ENCODE measurements around the gene BNIP3.

Gene BNIP3

DNA sequence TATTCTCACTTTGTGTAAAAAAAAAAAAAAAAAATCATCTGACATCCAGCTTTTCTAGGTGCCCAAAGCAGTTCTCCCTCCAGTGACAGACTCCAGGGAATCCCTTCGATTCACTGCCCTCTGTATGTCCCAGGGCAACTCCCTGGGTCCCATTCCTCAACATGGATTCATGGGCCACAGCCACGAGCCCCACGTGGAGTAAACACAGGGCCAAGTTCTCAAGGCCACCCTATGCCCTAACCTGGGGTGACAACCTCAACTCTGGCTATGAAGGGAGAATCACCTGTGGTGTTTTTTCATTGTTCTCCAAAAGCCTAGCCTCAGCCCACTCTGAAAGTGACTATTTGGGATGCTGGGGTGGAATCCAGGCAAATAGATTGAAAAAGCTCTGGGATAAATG is 3.4 kb downstream of the BNIP3 start:
- DNase-seq (ENCODE audit: insufficient read length, low spot score) (no peak), FAIRE-seq (no peak)
- TF ChIP-seq POLR2A (IDR thresholded peaks at IDR 0.05; ENCODE audit: low read depth, low read length): no peak

DNA sequence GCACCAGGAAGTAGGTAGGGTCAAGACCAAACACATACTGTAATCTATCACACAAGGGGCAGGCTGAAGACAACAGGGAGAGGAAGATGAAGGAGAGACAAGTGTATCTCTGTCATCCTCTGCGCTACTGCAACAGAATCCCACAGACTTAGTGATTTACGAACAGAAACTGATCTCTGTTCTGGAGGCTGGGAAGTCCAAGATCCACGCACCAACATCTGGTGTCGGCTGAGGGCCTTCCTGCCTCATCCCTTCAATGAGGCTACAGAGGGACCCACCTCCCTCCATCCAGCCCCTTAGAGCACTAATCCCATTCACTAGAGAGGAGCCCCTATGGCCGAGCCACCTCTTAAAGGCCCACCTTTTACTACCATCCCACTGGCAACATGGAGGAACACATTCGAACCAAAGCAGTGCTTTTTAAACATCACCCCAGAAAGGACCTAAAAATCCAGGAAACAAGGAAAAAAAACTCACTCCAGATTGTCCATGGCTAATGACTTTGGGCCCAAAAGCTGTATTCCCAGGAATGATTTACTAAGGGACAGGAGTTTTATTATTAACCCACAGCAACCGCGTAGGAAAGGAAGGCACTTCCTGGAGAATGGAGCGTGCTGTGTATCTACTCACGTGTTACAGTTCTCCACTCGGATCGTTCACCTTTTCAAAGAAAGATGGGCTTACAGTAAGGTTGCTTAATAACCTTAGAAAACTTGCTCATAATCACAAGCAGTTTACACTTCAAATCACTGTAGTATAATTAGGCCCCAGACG is 4.2 kb downstream of the BNIP3 start:
- DNase-seq (ENCODE audit: insufficient read length, low spot score) (no peak), FAIRE-seq (no peak)
- no peak for TF ChIP-seq POLR2A (IDR thresholded peaks at IDR 0.05; ENCODE audit: low read depth, low read length)

DNA sequence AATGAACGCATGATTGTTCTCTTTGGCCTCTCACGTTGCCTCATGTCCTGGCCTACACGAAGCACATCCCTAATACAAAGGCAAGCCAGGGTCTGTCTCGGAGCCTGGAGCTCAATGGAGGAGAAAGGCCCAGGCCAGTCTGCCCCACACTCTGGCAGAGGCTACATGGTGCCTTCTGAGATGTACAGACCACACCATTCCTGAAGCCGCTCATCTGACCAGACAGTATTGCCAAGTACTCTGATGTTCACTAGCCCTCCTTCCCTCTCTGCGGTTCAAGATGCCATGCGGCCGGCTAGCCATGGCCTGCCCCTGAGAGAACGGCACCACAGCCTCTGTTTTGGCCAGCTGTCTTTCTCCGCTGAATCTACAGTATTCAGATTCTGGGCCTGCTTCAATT is 5.9 kb downstream of the BNIP3 start:
- DNase-seq (ENCODE audit: insufficient read length, low spot score) (no peak), FAIRE-seq (no peak)
- TF ChIP-seq POLR2A (IDR thresholded peaks at IDR 0.05; ENCODE audit: low read depth, low read length): no peak

DNA sequence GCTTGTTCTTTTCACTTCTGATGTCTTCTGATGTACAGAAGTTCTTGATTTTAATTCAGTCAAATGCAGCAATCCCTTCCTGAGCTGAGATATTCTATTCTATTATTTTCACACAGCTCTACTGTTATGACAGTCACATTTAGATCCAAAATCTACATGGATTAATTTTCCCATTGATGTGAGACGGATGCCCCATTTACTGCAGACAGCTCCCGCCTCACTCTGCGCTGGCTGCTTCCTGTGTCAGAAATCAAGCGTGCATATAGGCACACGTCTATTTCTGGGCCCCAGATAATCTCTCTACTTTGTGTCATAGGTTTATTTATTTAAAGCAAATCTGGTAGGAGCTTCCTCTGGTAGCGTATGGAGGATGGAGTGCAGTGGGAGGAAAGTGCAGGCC is 6.7 kb downstream of the BNIP3 start:
- DNase-seq (ENCODE audit: insufficient read length, low spot score) (no peak), FAIRE-seq (no peak)
- no peak for TF ChIP-seq POLR2A (IDR thresholded peaks at IDR 0.05; ENCODE audit: low read depth, low read length)

DNA sequence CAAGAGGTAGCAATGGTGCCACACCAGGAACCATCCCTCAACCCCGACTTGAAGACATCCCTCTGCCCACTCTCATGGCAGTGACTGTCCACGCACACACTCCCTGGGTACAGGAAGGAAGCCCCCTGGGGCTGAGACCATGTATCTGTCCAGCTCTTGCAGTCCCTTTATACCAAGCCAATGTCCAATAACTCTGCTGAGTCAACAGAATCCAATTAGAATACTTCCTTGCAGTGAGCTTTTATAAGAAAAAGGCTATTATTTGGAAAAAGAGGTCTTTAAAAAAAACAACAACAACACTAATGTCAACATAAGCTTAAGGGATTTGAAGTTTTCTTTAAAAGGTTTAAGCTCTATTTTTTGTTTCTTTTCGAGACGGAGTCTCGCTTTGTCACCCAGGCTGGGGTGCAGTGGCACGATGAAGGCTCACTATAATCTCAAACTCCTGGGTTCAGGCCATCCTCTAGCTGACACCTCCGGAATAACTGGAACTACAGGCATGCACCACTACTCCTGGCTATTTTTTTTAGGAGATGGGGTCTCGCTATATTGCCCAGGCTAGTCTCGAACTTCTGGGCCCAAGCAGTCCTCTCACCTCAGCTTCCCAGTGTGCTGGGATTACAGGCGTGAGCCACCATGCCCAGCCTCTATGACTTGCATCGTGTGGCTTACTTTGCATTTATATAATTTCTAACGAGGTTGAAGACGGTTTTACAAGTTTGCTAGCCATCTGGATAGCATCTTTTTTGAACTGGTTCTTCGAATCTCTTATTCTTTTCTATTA is 7.5 kb downstream of the BNIP3 start:
- TF ChIP-seq POLR2A (IDR thresholded peaks at IDR 0.05; ENCODE audit: low read depth, low read length): no peak
- FAIRE-seq (no peak), DNase-seq (ENCODE audit: insufficient read length, low spot score) (no peak)

DNA sequence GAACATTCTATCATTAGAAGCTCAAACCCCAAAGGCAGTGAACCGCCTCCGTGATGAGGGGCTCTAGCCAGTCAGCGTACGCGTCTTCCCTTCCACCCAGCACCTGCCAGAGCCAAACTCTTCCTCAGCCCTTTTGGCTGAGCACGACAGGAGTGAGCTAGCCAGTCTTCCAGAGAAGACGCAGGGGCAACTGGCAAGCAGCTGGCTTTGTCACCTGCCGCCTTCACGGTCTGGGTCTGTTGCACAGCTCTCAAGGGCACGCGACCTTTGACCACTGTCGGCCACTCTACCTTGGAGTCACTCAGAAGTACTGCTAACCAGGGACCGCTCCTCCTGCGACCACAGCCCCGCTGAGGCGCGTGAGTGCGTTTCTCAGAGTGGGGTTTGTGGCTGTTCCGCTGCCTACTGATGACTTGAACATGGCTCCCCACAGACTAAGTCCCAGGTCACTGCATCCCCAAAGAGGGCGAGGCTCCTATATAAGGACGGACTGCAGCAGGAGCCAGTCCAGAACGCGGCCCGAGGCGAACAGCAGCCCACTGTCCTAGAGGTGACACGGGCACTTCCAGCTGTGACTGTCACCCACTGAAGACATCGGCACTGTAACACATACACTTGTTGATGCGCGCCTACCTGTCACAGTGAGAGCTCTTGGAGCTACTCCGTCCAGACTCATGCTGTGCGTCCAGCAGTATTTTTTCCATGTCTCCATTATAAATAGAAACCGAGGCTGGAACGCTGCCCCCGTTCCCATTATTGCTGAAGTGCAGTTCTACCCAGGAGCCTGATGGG is 8.4 kb downstream of the BNIP3 start:
- FAIRE-seq (no peak), DNase-seq (ENCODE audit: insufficient read length, low spot score) (no peak)
- no peak for TF ChIP-seq POLR2A (IDR thresholded peaks at IDR 0.05; ENCODE audit: low read depth, low read length)

DNA sequence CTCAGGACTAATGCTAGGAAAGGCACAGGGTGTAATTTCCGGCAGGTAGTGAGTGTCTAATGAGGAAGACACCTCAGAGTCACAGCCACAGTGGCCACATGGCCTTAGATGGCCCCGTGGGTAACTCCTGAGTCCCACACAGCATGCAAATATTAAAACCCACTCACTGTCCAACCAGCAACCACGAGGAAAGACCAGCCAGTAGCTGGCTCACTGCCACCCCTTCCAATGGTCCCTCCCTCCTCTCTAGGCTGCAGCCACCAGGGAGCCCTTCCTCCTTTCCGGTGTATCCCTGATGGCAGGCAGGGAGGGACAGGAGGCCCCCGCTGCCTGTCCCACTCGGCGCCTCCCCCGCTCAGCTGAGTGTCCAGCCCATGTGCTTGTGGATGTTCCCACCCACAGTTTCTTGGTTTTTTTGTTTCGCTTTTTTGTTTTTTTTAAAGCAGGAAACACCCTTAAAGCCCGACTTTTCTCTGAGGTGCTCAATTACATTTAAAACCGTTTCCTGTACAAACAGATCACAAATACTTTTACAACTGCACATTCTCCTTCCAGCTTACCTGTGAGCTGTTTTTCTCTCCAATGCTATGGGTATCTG is 9.2 kb downstream of the BNIP3 start:
- TF ChIP-seq POLR2A (IDR thresholded peaks at IDR 0.05; ENCODE audit: low read depth, low read length): no peak
- FAIRE-seq (no peak), DNase-seq (ENCODE audit: insufficient read length, low spot score) (no peak)

DNA sequence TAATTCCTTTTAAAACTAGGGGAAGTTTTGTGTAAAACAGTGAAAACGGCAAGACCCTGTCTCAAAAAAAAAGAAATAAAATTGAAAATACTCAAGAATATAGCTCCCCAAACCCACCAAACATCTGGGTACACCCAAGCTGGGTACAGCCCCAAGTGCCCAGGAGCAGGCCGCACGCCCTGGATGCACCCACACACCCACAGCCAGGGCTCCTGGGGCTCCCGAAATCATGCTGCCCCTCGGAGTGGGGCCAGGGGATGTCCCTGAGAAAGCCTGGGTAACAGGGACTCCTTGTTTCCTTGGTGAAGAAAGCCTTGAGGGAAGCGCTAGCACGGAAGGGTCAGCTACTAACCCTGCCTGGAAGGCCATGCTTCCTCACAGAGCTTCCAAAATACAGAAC is 10.1 kb downstream of the BNIP3 start:
- no peak for DNase-seq (ENCODE audit: insufficient read length, low spot score)
- no peak for FAIRE-seq
- TF ChIP-seq POLR2A (IDR thresholded peaks at IDR 0.05; ENCODE audit: low read depth, low read length): no peak

DNA sequence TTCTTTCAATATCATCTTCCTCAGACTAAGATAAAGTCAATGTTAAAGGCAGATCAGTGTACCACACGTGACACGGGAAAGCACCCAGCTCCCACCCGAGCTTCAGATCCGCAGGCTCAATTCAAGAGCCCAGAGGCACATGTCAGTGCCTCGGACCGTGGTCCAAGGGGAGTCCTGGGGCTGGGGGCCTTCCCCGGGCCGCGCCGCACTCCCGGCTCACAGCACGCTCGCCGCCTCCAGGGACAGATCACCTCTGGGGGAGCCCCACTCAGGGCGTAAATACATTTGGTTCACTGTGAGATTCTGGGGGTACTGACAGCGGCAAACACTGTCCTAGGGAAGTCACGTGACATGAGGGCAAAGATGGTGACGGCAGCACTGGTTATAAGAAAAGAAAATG is 10.8 kb downstream of the BNIP3 start:
- FAIRE-seq: no peak
- no peak for TF ChIP-seq POLR2A (IDR thresholded peaks at IDR 0.05; ENCODE audit: low read depth, low read length)
- DNase-seq (ENCODE audit: insufficient read length, low spot score): no peak

DNA sequence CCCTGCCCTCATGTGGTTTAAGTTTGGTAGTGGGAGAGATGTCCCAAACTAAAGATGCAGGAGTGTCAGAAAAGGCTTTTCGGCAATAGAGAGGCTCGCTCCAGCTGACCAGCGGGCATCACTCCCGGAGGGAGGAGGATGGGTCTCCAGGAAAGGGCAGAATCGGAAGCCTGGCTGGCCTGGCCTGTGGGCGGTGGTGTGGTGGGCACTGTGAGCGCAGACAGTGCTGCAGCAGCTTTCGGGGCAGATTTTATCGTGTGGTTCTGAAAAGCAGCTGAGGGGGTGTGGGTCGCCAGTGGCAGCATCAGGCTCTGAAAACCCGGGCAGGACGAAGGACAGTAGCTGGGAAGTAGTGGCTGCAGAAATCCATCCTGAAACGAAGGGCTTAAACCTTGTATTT is 12.8 kb downstream of the BNIP3 start:
- DNase-seq (ENCODE audit: insufficient read length, low spot score) (no peak), FAIRE-seq (no peak)
- no peak for TF ChIP-seq POLR2A (IDR thresholded peaks at IDR 0.05; ENCODE audit: low read depth, low read length)

DNA sequence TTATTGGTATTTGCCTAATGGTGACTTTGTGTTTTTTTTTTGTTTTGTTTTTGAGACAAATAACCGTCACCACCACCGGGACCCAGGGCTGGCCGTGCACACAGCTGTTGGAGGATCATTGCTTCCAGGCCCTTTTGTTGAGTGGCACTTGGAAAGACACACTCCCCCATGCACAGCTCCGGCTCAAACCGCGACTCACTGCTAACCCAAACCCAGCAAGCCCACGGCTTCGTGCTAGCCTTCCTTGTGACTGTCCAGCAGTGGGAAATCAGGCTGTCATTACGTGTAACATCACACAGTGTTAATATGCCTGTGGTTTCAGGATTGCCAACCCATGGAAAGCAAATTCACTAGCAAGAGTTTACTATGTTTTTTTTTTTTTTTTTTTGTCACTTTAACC is 17.4 kb downstream of the BNIP3 start:
- FAIRE-seq (no peak), DNase-seq (ENCODE audit: insufficient read length, low spot score) (no peak)
- TF ChIP-seq POLR2A (IDR thresholded peaks at IDR 0.05; ENCODE audit: low read depth, low read length): no peak

DNA sequence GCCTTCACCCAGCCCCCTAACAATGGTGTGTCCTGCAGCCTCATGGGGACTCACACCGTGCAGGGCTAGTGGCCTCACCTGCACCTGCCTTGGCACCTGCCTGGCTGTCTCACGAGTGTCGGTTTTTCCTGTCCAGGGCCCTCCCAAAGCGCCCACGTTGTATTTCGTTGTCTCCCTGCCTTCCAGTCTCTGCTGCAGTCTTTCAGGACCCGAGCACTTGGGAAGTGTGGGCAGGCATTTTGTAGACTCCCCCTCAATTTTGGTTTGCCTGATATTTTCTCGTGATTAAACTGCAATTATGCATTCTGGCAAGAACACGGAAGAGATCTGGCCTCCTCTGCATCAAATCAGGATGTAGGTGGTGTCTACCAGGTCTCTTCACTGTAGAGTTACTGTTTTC is 17.9 kb downstream of the BNIP3 start:
- TF ChIP-seq POLR2A (IDR thresholded peaks at IDR 0.05; ENCODE audit: low read depth, low read length): no peak
- no peak for FAIRE-seq
- no peak for DNase-seq (ENCODE audit: insufficient read length, low spot score)

DNA sequence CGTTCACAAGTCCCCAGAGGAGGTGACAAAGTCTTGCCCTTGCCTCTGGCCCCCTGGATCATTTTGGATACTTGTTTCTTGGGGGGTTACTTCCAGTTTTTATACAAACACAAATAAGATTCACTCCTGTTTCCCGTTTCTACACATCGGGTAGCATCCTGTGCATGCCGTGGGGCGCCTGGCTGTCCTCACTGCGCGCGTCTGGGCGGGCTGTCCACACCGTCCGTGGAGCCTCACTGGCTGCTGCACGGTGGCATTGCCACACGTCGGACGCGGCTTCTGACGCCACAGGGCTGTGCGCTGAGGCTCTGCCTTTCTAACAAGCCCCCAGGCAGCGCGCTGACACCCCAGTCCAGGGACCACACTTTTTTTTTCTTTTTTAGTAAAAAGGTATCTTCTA is 18.4 kb downstream of the BNIP3 start:
- no peak for TF ChIP-seq POLR2A (IDR thresholded peaks at IDR 0.05; ENCODE audit: low read depth, low read length)
- FAIRE-seq: no peak
- DNase-seq (ENCODE audit: insufficient read length, low spot score): no peak

Measured in H54 (cell line).